Trophoblast cell (in vitro differentiated cells and primary cell): ENCODE measurements around the gene FAM219B.

Source experiments
- DNase-seq, 2 donors: peaks; one replicate each; pipeline ENCODE4 v3.0.0-alpha.2; 2016
- H2AFZ ChIP-seq: 2 replicates; pipeline ENCODE4 v1.6.1; 2013; ENCODE audit warnings: low read length, moderate library complexity, mild to moderate bottlenecking; ENCODE audit not compliant: insufficient read depth, poor library complexity
- H2AK5ac ChIP-seq: 2 replicates; pipeline ENCODE4 v1.6.1; 2013; ENCODE audit warnings: mild to moderate bottlenecking, low read length
- H2BK120ac ChIP-seq: 2 replicates; pipeline ENCODE4 v1.6.1; 2013; ENCODE audit warnings: low read length, mild to moderate bottlenecking, moderate library complexity; ENCODE audit not compliant: insufficient read depth, poor library complexity
- H2BK12ac ChIP-seq: 2 replicates; pipeline ENCODE4 v1.6.1; 2013; ENCODE audit warnings: mild to moderate bottlenecking, low read length, moderate library complexity
- H2BK5ac ChIP-seq: 2 replicates; pipeline ENCODE4 v1.6.1; 2013; ENCODE audit warnings: low read length, low read depth, moderate library complexity, mild to moderate bottlenecking; ENCODE audit not compliant: poor library complexity
- H3K14ac ChIP-seq: 2 replicates; pipeline ENCODE4 v1.6.1; 2013; ENCODE audit warnings: mild to moderate bottlenecking, low read length
- H3K18ac ChIP-seq: 2 replicates; pipeline ENCODE4 v1.6.1; 2013; ENCODE audit warnings: mild to moderate bottlenecking, low read length
- H3K23ac ChIP-seq: 2 replicates; pipeline ENCODE4 v1.6.1; 2013; ENCODE audit warnings: low read length
- H3K27ac ChIP-seq: 2 replicates; pipeline ENCODE4 v1.5.1; 2013; ENCODE audit warnings: low read depth, mild to moderate bottlenecking, inconsistent platforms, low read length, moderate library complexity
- H3K27me3 ChIP-seq: 2 replicates; pipeline ENCODE4 v1.6.1; 2013; ENCODE audit warnings: inconsistent platforms, mild to moderate bottlenecking, low read length, moderate library complexity; ENCODE audit not compliant: insufficient read depth
- H3K36me3 ChIP-seq, 2 experiments: 1 replicate in 1 of 2; 2 replicates in 1 of 2; pipeline ENCODE4 v1.6.1; 2013; ENCODE audit warnings: low read length in 2 of 2, mild to moderate bottlenecking in 2 of 2, moderate library complexity in 1 of 2; ENCODE audit not compliant: insufficient read depth in 2 of 2, control insufficient read depth in 1 of 2
- H3K4ac ChIP-seq: 2 replicates; pipeline ENCODE4 v1.6.1; 2013; ENCODE audit warnings: low read depth, mild to moderate bottlenecking, low read length, moderate library complexity
- H3K4me1 ChIP-seq, 2 experiments: 1 replicate in 1 of 2; 2 replicates in 1 of 2; pipeline ENCODE4 v1.6.1; 2013; ENCODE audit warnings: low read length in 2 of 2, mild to moderate bottlenecking in 2 of 2, moderate library complexity in 1 of 2; ENCODE audit not compliant: insufficient read depth in 2 of 2, control insufficient read depth in 1 of 2
- H3K4me2 ChIP-seq: 2 replicates; pipeline ENCODE4 v1.6.1; 2013; ENCODE audit warnings: inconsistent platforms, mild to moderate bottlenecking, low read length, moderate library complexity
- H3K4me3 ChIP-seq: 2 replicates; pipeline ENCODE4 v1.5.1; 2013; ENCODE audit warnings: mild to moderate bottlenecking, low read depth, low read length, inconsistent platforms
- H3K79me1 ChIP-seq: one replicate; pipeline ENCODE4 v1.6.1; 2013; ENCODE audit warnings: low read length
- H3K79me2 ChIP-seq: 2 replicates; pipeline ENCODE4 v1.6.1; 2013; ENCODE audit warnings: low read length, mild to moderate bottlenecking; ENCODE audit not compliant: control insufficient read depth, insufficient read depth, poor library complexity
- H3K9ac ChIP-seq: 2 replicates; pipeline ENCODE4 v1.6.1; 2013; ENCODE audit warnings: mild to moderate bottlenecking, low read length
- H3K9me3 ChIP-seq: 2 replicates; pipeline ENCODE4 v1.6.1; 2013; ENCODE audit warnings: low read depth, mild to moderate bottlenecking, control low read depth, inconsistent platforms, low read length; ENCODE audit not compliant: insufficient read depth
- H4K12ac ChIP-seq: 2 replicates; pipeline ENCODE4 v1.6.1; 2013; ENCODE audit warnings: low read depth, mild to moderate bottlenecking, low read length, moderate library complexity
- H4K8ac ChIP-seq: 2 replicates; pipeline ENCODE4 v1.6.1; 2013; ENCODE audit warnings: low read depth, mild to moderate bottlenecking, low read length, moderate library complexity
- H4K91ac ChIP-seq: one replicate; pipeline ENCODE4 v1.6.1; 2013; ENCODE audit warnings: low read depth, mild to moderate bottlenecking, low read length, moderate library complexity
- WGBS: extraction: QIAGEN DNeasy Blood & Tissue Kit; methylation state at CpG from one replicate; pipeline ENCODE4 v1.1.7; 2013; ENCODE audit warnings: missing lambda C conversion rate; ENCODE audit not compliant: insufficient read length, insufficient coverage; ENCODE audit errors: extremely low coverage; 5-methylcytosine and 5-hydroxymethylcytosine counted together

The FAM219B gene

DNA sequence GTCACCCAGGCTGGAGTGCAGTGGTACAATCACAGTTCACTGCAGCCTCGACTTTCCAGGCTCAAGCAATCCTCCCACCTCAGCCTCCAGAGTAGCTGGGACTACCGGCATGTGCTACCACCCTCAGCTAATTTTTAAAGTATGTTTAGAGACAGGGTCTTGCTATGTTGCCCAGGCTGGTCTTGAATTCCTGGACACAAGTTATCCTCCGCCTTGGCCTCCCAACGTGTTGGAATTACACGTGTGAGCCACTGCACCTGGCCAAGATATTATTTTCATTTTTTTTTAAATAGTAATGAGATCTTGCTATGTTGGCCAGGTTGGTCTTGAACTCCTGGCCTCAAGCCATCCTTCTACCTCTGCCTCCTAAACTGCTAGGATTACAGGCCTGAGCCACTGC lies 21.2 kb downstream of the FAM219B start:
- H3K79me1 ChIP-seq, result peaks cover 5% of the 10 kb centered on the region
- H3K4me3 ChIP-seq, result no peak overlapping the region
- no peak overlapping the region for H4K12ac ChIP-seq
- no peak overlapping the region for H2BK120ac ChIP-seq
- no peak overlapping the region for H4K91ac ChIP-seq
- DNase-seq, result peak; percentile 70 to 80
- H4K8ac ChIP-seq, result no peak overlapping the region
- no peak overlapping the region for H2AFZ ChIP-seq
- H2BK5ac ChIP-seq, result no peak overlapping the region
- no peaks in the 10 kb centered on the region for H3K27me3 ChIP-seq
- no peak overlapping the region for H3K14ac ChIP-seq
- no peak overlapping the region for H2AK5ac ChIP-seq
- H2BK12ac ChIP-seq, result no peak overlapping the region
- H3K4me1 ChIP-seq, result peaks cover 7 to 12% of the 10 kb centered on the region in 2 experiments
- peaks cover 5% of the 10 kb centered on the region for H3K79me2 ChIP-seq
- H3K27ac ChIP-seq, result no peak overlapping the region
- H3K9ac ChIP-seq, result no peak overlapping the region
- H3K18ac ChIP-seq, result no peak overlapping the region
- H3K4me2 ChIP-seq, result no peak overlapping the region
- H3K4ac ChIP-seq, result no peak overlapping the region
- no peak overlapping the region for H3K23ac ChIP-seq
- H3K36me3 ChIP-seq, result no peaks in the 10 kb centered on the region
- H3K9me3 ChIP-seq, result peaks cover 4% of the 10 kb centered on the region
- WGBS, result no CpG with 5 or more reads among the region's 5 CpGs

DNA sequence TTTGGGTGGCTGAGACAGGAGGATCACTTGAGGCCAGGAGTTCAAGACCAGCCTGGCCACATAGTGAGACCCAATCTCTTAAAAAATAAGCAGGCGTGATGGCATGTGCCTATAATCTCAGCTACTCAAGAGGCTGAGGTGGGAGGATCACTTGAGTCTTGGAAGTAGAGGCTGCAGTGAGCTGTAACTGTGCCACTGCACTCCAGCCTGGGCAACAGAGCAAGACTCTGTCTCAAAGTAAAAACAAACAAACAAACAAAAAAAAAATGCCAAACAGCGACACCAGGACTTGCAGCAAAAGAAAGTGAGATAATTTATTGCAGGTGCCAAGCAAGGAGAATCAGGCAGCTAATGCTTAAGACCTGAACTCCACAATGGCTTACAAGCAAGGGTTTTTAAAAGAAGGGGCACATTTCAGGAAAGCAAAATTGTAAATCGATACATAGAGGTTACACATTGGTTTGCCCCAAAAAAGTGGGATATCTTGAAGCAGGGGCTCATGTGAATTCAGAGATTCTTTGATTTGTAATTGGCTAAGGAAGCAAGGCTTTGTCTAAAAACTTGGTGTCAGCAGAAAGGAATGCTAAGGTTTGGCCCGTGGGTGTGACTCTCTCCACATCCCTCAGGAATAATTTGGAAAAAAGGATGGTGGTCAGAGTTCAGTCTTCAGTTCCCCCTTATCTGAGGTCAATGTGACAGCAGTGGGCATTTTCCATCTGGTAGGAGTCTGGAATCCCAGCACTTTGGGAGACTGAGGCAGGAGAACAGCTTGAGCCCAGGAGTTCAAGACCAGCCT lies 22.0 kb downstream of the FAM219B start:
- no peak overlapping the region for H3K14ac ChIP-seq
- H3K9me3 ChIP-seq, result peaks cover 4% of the 10 kb centered on the region
- H4K12ac ChIP-seq, result no peak overlapping the region
- H3K4me3 ChIP-seq, result no peak overlapping the region
- peaks cover 7 to 9% of the 10 kb centered on the region in 2 experiments for H3K4me1 ChIP-seq
- H3K9ac ChIP-seq, result no peak overlapping the region
- H3K27ac ChIP-seq, result no peak overlapping the region
- no peak overlapping the region for H3K18ac ChIP-seq
- H3K79me1 ChIP-seq, result no peaks in the 10 kb centered on the region
- H2AK5ac ChIP-seq, result no peak overlapping the region
- no peaks in the 10 kb centered on the region for H3K36me3 ChIP-seq
- H3K4ac ChIP-seq, result no peak overlapping the region
- H4K91ac ChIP-seq, result no peak overlapping the region
- no peak overlapping the region for H2BK12ac ChIP-seq
- H3K4me2 ChIP-seq, result no peak overlapping the region
- H2BK120ac ChIP-seq, result no peak overlapping the region
- WGBS, result no CpG with 5 or more reads among the region's 4 CpGs
- peak in 1 of 2 donors; percentile 57 for DNase-seq
- no peaks in the 10 kb centered on the region for H3K79me2 ChIP-seq
- H2BK5ac ChIP-seq, result no peak overlapping the region
- no peak overlapping the region for H2AFZ ChIP-seq
- no peak overlapping the region for H3K23ac ChIP-seq
- no peaks in the 10 kb centered on the region for H3K27me3 ChIP-seq
- H4K8ac ChIP-seq, result no peak overlapping the region

DNA sequence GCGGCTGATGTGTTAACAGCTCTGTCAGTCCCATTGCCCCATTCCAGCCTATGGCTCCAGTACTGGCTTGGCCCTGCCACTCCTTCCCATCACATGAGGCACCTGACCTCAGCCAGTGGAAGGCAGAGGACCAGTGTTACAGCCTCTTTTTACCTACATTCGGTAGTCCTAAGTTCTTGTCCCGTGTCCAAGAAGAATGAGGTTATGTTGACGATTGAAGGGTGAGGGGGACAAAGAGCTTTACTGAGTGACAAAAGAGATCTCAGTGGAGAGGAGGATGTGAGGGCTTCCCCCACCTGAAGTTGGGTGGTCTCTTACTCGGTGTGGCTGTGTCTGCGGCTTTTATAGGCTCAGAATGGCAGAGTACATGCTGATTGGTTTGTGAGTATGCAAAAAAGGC lies 24.1 kb downstream of the FAM219B start:
- Histone ChIP-seq H2AFZ (no peak overlapping the region), H3K36me3 (no peaks in the 10 kb centered on the region), H2AK5ac (no peak overlapping the region), H3K9ac (no peak overlapping the region), H2BK5ac (no peak overlapping the region), H2BK120ac (no peak overlapping the region), H3K27ac (no peak overlapping the region), H3K23ac (no peak overlapping the region), H4K91ac (no peak overlapping the region), H3K18ac (no peak overlapping the region), H3K4me3 (no peak overlapping the region), H3K4me2 (no peak overlapping the region), H3K79me1 (no peaks in the 10 kb centered on the region), H3K4me1 (peaks cover 0 to 2% of the 10 kb centered on the region in 2 experiments), H3K4ac (no peak overlapping the region), H3K14ac (no peak overlapping the region), H3K79me2 (no peaks in the 10 kb centered on the region), H3K9me3 (peaks cover 4% of the 10 kb centered on the region), H4K12ac (no peak overlapping the region), H2BK12ac (no peak overlapping the region), H4K8ac (no peak overlapping the region), H3K27me3 (no peaks in the 10 kb centered on the region)
- no CpG with 5 or more reads among the region's 6 CpGs for WGBS
- DNase-seq, result no peak

DNA sequence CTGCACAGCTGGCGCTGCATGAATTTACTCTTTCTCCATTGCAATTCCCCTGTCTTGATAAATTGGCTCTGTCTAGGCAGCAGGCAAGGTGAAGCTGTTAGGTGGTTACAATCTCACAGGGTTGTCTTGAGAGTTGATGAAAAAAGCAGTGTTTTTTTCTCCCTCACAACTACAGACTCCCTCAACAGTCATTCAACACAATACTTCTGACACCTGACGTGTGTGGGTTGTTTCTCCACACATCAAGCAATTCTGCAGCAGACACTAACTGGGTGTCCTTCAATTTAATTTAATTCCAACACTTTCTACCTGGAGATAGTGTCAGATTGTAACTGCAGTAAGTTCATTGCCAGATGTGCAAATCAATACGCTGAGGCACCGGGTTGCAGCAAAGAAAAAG lies 28.4 kb downstream of the FAM219B start:
- no peak for DNase-seq
- Histone ChIP-seq H3K14ac (no peak overlapping the region), H3K4me1 (peaks cover 0 to 3% of the 10 kb centered on the region in 2 experiments), H3K27ac (no peak overlapping the region), H2AK5ac (no peak overlapping the region), H3K27me3 (no peaks in the 10 kb centered on the region), H3K23ac (no peak overlapping the region), H3K79me1 (peaks cover 4% of the 10 kb centered on the region), H3K9me3 (peaks cover 4% of the 10 kb centered on the region), H2AFZ (no peak overlapping the region), H3K18ac (no peak overlapping the region), H3K9ac (no peak overlapping the region), H2BK5ac (no peak overlapping the region), H2BK120ac (no peak overlapping the region), H3K4me2 (no peak overlapping the region), H3K4ac (no peak overlapping the region), H4K91ac (no peak overlapping the region), H3K4me3 (no peak overlapping the region), H4K12ac (no peak overlapping the region), H4K8ac (no peak overlapping the region), H3K36me3 (no peaks in the 10 kb centered on the region), H3K79me2 (no peaks in the 10 kb centered on the region), H2BK12ac (no peak overlapping the region)
- no CpG with 5 or more reads among the region's 4 CpGs for WGBS
